SH-SY5Y (cell line): ENCODE results near the gene GPRASP2.

Source experiments
- GATA2 ChIP-seq: IDR thresholded peaks from 2 replicates; pipeline ENCODE4 v1.6.1; 2011; ENCODE audit warnings: mild to moderate bottlenecking, low read depth, low read length
- GATA3 ChIP-seq: IDR thresholded peaks from 2 replicates; pipeline ENCODE4 v1.6.1; 2011; ENCODE audit warnings: low read depth, mild to moderate bottlenecking, low read length, moderate library complexity

The GPRASP2 gene

GRCh38 chrX:102712216-102712966 lies at the start of gene GPRASP2:
Gene GPRASP2, plus strand, starts transcription at chrX:102712448. Its CDS starts 2,422 bp downstream, at chrX:102714870.
- no peak for TF ChIP-seq GATA2
- no peak for TF ChIP-seq GATA3

- TF ChIP-seq GATA2 = no peak
- no peak for TF ChIP-seq GATA3
These were observed 42.7 kb upstream of the GPRASP2 start for GRCh38 chrX:102669526-102669925.

- TF ChIP-seq GATA3 (no peak), GATA2 (no peak)
These were observed 39.4 kb upstream of the GPRASP2 start for GRCh38 chrX:102672856-102673255.

GRCh38 chrX:102684772-102685520 lies 27.3 kb upstream of the GPRASP2 start:
- TF ChIP-seq GATA2 = no peak
- no peak for TF ChIP-seq GATA3

- no peak for TF ChIP-seq GATA3
- no peak for TF ChIP-seq GATA2
These were observed 17.5 kb upstream of the GPRASP2 start for GRCh38 chrX:102694749-102695148.

- TF ChIP-seq GATA2 (no peak), GATA3 (no peak)
These were observed 15.9 kb upstream of the GPRASP2 start for GRCh38 chrX:102696306-102696705.

- no peak for TF ChIP-seq GATA3
- no peak for TF ChIP-seq GATA2
These were observed 14.8 kb upstream of the GPRASP2 start for GRCh38 chrX:102697494-102697893.

- TF ChIP-seq GATA3 = no peak
- TF ChIP-seq GATA2 = no peak
These were observed 3.3 kb upstream of the GPRASP2 start for GRCh38 chrX:102708900-102709299.

- no peak for TF ChIP-seq GATA3
- no peak for TF ChIP-seq GATA2
These were observed 404 bp upstream of the GPRASP2 start for GRCh38 chrX:102711872-102712215.

- TF ChIP-seq GATA3 (no peak), GATA2 (no peak)
These were observed 855 bp downstream of the GPRASP2 start for GRCh38 chrX:102712981-102713625.

GRCh38 chrX:102714994-102715393 lies 2.7 kb downstream of the GPRASP2 start:
- TF ChIP-seq GATA3 = no peak
- TF ChIP-seq GATA2 = no peak

- TF ChIP-seq GATA3 (no peak), GATA2 (no peak)
These were observed 3.7 kb downstream of the GPRASP2 start for GRCh38 chrX:102715967-102716366.

GRCh38 chrX:102720237-102721168 lies 8.3 kb downstream of the GPRASP2 start, which contains the start of gene GPRASP3:
Gene GPRASP3, plus strand, starts transcription at chrX:102720743. Its CDS starts 28,253 bp downstream, at chrX:102748996.
- no peak for TF ChIP-seq GATA3
- TF ChIP-seq GATA2 = no peak

GRCh38 chrX:102723456-102723855 lies 11.2 kb downstream of the GPRASP2 start:
- TF ChIP-seq GATA3 (no peak), GATA2 (no peak)
